Measurements from ENCODE around the gene GNG4. TPM values are rescaled to one million over a fixed set of nuclear protein-coding genes. Genes with fewer than 3 reads are reported as not detected.

GNG4 gene
- total and polyA plus RNA-seq, 7 donors: 1.5 to 31.9 (median 3.9) TPM

DNA sequence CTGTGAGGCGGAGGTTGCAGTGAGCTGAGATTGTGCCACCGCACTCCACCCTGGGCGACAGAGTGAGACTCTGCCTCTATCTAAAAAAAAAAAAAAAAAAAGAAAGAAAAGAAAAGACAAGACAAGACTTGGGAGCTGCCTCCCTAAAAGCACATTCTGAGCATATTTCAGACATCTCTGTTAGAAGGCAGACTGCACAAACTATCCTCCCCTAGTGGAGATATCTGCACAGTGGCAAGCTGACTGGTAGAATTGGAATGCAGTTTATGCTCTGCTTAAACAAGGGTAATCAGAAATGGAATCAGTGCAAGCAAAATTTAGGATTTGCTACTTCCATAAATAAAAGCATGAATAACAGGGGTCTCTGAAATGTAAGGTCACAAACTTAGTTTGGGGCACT lies 31.8 kb downstream of the GNG4 start:
- H3K4me1 ChIP-seq: no peaks in the 10 kb centered on the region
- H3K9me3 ChIP-seq: no peaks in the 10 kb centered on the region
- DNase-seq: no peak
- H3K27ac ChIP-seq: no peak overlapping the region
- TF ChIP-seq, protein P1, sequence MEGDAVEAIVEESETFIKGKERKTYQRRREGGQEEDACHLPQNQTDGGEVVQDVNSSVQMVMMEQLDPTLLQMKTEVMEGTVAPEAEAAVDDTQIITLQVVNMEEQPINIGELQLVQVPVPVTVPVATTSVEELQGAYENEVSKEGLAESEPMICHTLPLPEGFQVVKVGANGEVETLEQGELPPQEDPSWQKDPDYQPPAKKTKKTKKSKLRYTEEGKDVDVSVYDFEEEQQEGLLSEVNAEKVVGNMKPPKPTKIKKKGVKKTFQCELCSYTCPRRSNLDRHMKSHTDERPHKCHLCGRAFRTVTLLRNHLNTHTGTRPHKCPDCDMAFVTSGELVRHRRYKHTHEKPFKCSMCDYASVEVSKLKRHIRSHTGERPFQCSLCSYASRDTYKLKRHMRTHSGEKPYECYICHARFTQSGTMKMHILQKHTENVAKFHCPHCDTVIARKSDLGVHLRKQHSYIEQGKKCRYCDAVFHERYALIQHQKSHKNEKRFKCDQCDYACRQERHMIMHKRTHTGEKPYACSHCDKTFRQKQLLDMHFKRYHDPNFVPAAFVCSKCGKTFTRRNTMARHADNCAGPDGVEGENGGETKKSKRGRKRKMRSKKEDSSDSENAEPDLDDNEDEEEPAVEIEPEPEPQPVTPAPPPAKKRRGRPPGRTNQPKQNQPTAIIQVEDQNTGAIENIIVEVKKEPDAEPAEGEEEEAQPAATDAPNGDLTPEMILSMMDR (IDR thresholded peaks at IDR 0.05): no peak
- no peak for TF ChIP-seq POLR2A (IDR thresholded peaks at IDR 0.05)
- no peak for TF ChIP-seq EP300 (IDR thresholded peaks at IDR 0.05)
- TF ChIP-seq POLR2AphosphoS5 (IDR thresholded peaks at IDR 0.05): no peak
- intact Hi-C loops (cut with DNase I): no loop called here
- H3K27me3 ChIP-seq: no peaks in the 10 kb centered on the region
- no peaks in the 10 kb centered on the region for H3K36me3 ChIP-seq
- no peak overlapping the region for H3K4me3 ChIP-seq
- WGBS, 2 donors: 93% methylated on average over 3 of the region's 3 CpGs

DNA sequence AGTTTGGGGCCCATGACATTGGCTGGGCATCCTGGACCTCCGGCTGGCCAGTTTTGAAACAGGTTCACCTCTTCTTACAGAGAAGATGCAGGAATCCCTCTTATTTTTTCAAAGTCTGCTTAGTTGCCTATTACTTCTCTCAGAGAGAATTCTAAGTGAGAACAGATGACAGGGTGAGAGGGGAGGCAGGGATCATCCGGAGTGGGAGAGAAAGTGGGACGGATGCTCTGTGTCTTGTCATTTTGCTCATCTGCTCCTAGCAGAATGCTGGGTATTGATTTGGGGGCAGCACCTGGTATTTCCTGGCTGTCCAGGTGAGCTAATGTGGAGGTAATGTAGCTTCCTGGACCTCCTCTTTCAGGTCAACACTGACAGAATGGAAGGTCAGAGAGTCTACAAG lies 32.4 kb downstream of the GNG4 start:
- H3K4me3 ChIP-seq: no peak overlapping the region
- H3K36me3 ChIP-seq: no peaks in the 10 kb centered on the region
- no peaks in the 10 kb centered on the region for H3K27me3 ChIP-seq
- H3K4me1 ChIP-seq: no peaks in the 10 kb centered on the region
- no peak for TF ChIP-seq POLR2AphosphoS5 (IDR thresholded peaks at IDR 0.05)
- TF ChIP-seq, protein P1 (IDR thresholded peaks at IDR 0.05): no peak
- TF ChIP-seq EP300 (IDR thresholded peaks at IDR 0.05): no peak
- TF ChIP-seq POLR2A (IDR thresholded peaks at IDR 0.05): no peak
- no peak for DNase-seq
- WGBS, 2 donors: 94% methylated on average over 3 of the region's 3 CpGs
- H3K9me3 ChIP-seq: no peaks in the 10 kb centered on the region
- H3K27ac ChIP-seq: no peak overlapping the region
- intact Hi-C loops (cut with DNase I): no loop called here

DNA sequence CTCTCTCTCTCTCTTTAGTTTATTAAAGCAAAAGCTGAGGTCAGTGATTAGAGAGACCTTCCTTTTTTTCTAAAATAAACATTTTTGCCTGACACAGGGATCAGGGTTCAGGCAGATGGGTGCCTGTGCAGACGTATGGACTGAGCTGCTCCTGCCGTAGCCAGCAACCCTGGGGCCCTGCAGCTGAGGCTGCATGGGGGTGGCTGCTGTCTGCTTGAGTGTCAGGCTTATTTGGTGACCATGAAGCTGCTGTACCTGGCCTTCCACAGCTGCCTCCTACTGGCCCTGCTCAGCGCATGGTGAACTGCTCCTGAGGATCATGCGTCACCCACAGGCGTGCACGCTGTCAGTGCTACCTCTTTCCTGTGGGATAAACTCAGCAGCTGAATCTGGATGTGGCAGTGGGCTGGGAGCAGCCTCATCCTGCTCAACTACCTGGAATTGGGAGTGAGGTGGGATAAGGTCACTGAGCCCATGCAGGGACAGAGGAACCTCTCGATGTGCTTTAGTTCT lies 35.1 kb downstream of the GNG4 start:
- 84 to 87% methylated on average over 7 of the region's 7 CpGs for WGBS, 2 donors
- Histone ChIP-seq H3K4me3 (no peak overlapping the region), H3K27ac (no peak overlapping the region), H3K4me1 (no peaks in the 10 kb centered on the region), H3K36me3 (no peaks in the 10 kb centered on the region), H3K9me3 (no peaks in the 10 kb centered on the region), H3K27me3 (no peaks in the 10 kb centered on the region)
- intact Hi-C loops (cut with DNase I): no loop called here
- no peak for TF ChIP-seq POLR2AphosphoS5 (IDR thresholded peaks at IDR 0.05)
- TF ChIP-seq POLR2A (IDR thresholded peaks at IDR 0.05): no peak
- no peak for TF ChIP-seq EP300 (IDR thresholded peaks at IDR 0.05)
- TF ChIP-seq, protein P1 (IDR thresholded peaks at IDR 0.05): no peak
- DNase-seq: no peak

GRCh38 chr1:235613602-235614001 lies 36.0 kb downstream of the GNG4 start:
- no peaks in the 10 kb centered on the region for H3K9me3 ChIP-seq
- no peaks in the 10 kb centered on the region for H3K4me1 ChIP-seq
- DNase-seq: no peak
- intact Hi-C loops (cut with DNase I): no loop called here
- no peaks in the 10 kb centered on the region for H3K36me3 ChIP-seq
- H3K27me3 ChIP-seq: no peaks in the 10 kb centered on the region
- no peak overlapping the region for H3K27ac ChIP-seq
- TF ChIP-seq EP300 (IDR thresholded peaks at IDR 0.05) (no peak), POLR2A (IDR thresholded peaks at IDR 0.05) (no peak)
- TF ChIP-seq, protein P1 (IDR thresholded peaks at IDR 0.05): no peak
- WGBS, 2 donors: 21 to 65% methylated on average over 2 of the region's 2 CpGs
- H3K4me3 ChIP-seq: no peak overlapping the region

- intact Hi-C loops (cut with DNase I): no loop called here
- Histone ChIP-seq H3K36me3 (no peaks in the 10 kb centered on the region), H3K27me3 (no peaks in the 10 kb centered on the region), H3K27ac (no peak overlapping the region), H3K4me3 (no peak overlapping the region), H3K4me1 (no peaks in the 10 kb centered on the region), H3K9me3 (no peaks in the 10 kb centered on the region)
- DNase-seq: no peak
- 71 to 77% methylated on average over 3 of the region's 3 CpGs for WGBS, 2 donors
- TF ChIP-seq POLR2AphosphoS5 (IDR thresholded peaks at IDR 0.05) (no peak), POLR2A (IDR thresholded peaks at IDR 0.05) (no peak), EP300 (IDR thresholded peaks at IDR 0.05) (no peak)
- TF ChIP-seq, protein P1 (IDR thresholded peaks at IDR 0.05): no peak
Observed at GRCh38 chr1:235612761-235613160, 36.8 kb downstream of the GNG4 start.

Measured in sigmoid colon (tissue), 7 donors.